KOPT-K1 (cell line): Measurements from ENCODE around the gene ARHGEF16.

Experiments used
- H3K27ac ChIP-seq: fragments of 200-600 bp; sonication (generic); 2 replicates; pipeline ENCODE4 v1.5.1; 2016; ENCODE audit warnings: antibody characterized with exemption, mild to moderate bottlenecking, low read depth, low read length; ENCODE audit not compliant: poor library complexity, severe bottlenecking
- H3K36me3 ChIP-seq: fragments of 200-600 bp; sonication (generic); 2 replicates; pipeline ENCODE4 v1.5.1; 2017; ENCODE audit warnings: antibody characterized with exemption, mild to moderate bottlenecking, low read length, moderate library complexity; ENCODE audit not compliant: insufficient read depth
- H3K9me3 ChIP-seq: fragments of 200-600 bp; sonication (generic); 2 replicates; pipeline ENCODE4 v1.5.1; 2017; ENCODE audit warnings: antibody characterized with exemption, low read length, mild to moderate bottlenecking; ENCODE audit not compliant: insufficient read depth, poor library complexity, severe bottlenecking

ARHGEF16 gene

GRCh38 chr1:3429766-3430165 is 24.7 kb upstream of the ARHGEF16 start:
- Histone ChIP-seq H3K9me3 (no peaks in the 10 kb centered on the region), H3K27ac (no peak overlapping the region)

GRCh38 chr1:3430406-3430805 is 24.1 kb upstream of the ARHGEF16 start:
- Histone ChIP-seq H3K9me3 (no peaks in the 10 kb centered on the region), H3K36me3 (no peaks in the 10 kb centered on the region), H3K27ac (no peak overlapping the region)

More at GRCh38 chr1:3429766-3430165, 24.7 kb upstream of the ARHGEF16 start:
- H3K36me3 ChIP-seq, result no peaks in the 10 kb centered on the region

- H3K36me3 ChIP-seq, result no peaks in the 10 kb centered on the region
- no peaks in the 10 kb centered on the region for H3K9me3 ChIP-seq
- H3K27ac ChIP-seq, result no peak overlapping the region
Observed at GRCh38 chr1:3430820-3431219, 23.6 kb upstream of the ARHGEF16 start.

GRCh38 chr1:3431266-3431665 is 23.2 kb upstream of the ARHGEF16 start:
- no peaks in the 10 kb centered on the region for H3K9me3 ChIP-seq
- no peak overlapping the region for H3K27ac ChIP-seq
- H3K36me3 ChIP-seq, result no peaks in the 10 kb centered on the region

GRCh38 chr1:3431686-3432085 is 22.8 kb upstream of the ARHGEF16 start:
- Histone ChIP-seq H3K27ac (no peak overlapping the region), H3K9me3 (no peaks in the 10 kb centered on the region), H3K36me3 (no peaks in the 10 kb centered on the region)

GRCh38 chr1:3432306-3432705 is 22.2 kb upstream of the ARHGEF16 start:
- no peaks in the 10 kb centered on the region for H3K36me3 ChIP-seq
- no peaks in the 10 kb centered on the region for H3K9me3 ChIP-seq
- H3K27ac ChIP-seq, result no peak overlapping the region

GRCh38 chr1:3433076-3433475 is 21.4 kb upstream of the ARHGEF16 start:
- H3K9me3 ChIP-seq, result no peaks in the 10 kb centered on the region
- no peaks in the 10 kb centered on the region for H3K36me3 ChIP-seq
- no peak overlapping the region for H3K27ac ChIP-seq

- Histone ChIP-seq H3K36me3 (no peaks in the 10 kb centered on the region), H3K27ac (no peak overlapping the region), H3K9me3 (no peaks in the 10 kb centered on the region)
Observed at GRCh38 chr1:3433596-3434320, 20.7 kb upstream of the ARHGEF16 start.

GRCh38 chr1:3434406-3435110 is 19.9 kb upstream of the ARHGEF16 start:
- Histone ChIP-seq H3K9me3 (no peaks in the 10 kb centered on the region), H3K36me3 (no peaks in the 10 kb centered on the region), H3K27ac (no peak overlapping the region)

GRCh38 chr1:3435666-3436065 is 18.8 kb upstream of the ARHGEF16 start:
- no peaks in the 10 kb centered on the region for H3K9me3 ChIP-seq

GRCh38 chr1:3436451-3436850 is 18.0 kb upstream of the ARHGEF16 start:
- H3K36me3 ChIP-seq, result no peaks in the 10 kb centered on the region
- H3K27ac ChIP-seq, result no peak overlapping the region
- H3K9me3 ChIP-seq, result no peaks in the 10 kb centered on the region

More at GRCh38 chr1:3435666-3436065, 18.8 kb upstream of the ARHGEF16 start:
- Histone ChIP-seq H3K27ac (no peak overlapping the region), H3K36me3 (no peaks in the 10 kb centered on the region)

GRCh38 chr1:3436901-3437300 is 17.6 kb upstream of the ARHGEF16 start:
- Histone ChIP-seq H3K27ac (no peak overlapping the region), H3K9me3 (no peaks in the 10 kb centered on the region), H3K36me3 (no peaks in the 10 kb centered on the region)

- Histone ChIP-seq H3K36me3 (no peaks in the 10 kb centered on the region), H3K9me3 (no peaks in the 10 kb centered on the region), H3K27ac (no peak overlapping the region)
Observed at GRCh38 chr1:3438661-3439180, 15.7 kb upstream of the ARHGEF16 start.

- Histone ChIP-seq H3K9me3 (no peaks in the 10 kb centered on the region), H3K27ac (no peak overlapping the region), H3K36me3 (no peaks in the 10 kb centered on the region)
Observed at GRCh38 chr1:3439346-3440299, 14.8 kb upstream of the ARHGEF16 start.

GRCh38 chr1:3440300-3440681 is 14.2 kb upstream of the ARHGEF16 start:
- Histone ChIP-seq H3K27ac (no peak overlapping the region), H3K36me3 (no peaks in the 10 kb centered on the region), H3K9me3 (no peaks in the 10 kb centered on the region)
